Prostate gland (tissue), 2 donors: ENCODE results near the gene CLECL1. TPM values are rescaled to one million over a fixed set of nuclear protein-coding genes. Genes with fewer than 3 reads are reported as not detected.

Experiments
- DNase-seq: peaks from one replicate; pipeline ENCODE4 v3.0.0-alpha.2; 2019; ENCODE audit warnings: low spot score
- H3K27ac ChIP-seq, 2 donors: fragments of 200-600 bp; sonication (generic); 2 replicates each; pipeline ENCODE4 v1.5.1; 2017 to 2019
- H3K27me3 ChIP-seq: fragments of 200-600 bp; sonication (generic); replicated peaks from 2 replicates; pipeline ENCODE4 v1.5.1; 2019; ENCODE audit not compliant: insufficient read depth
- H3K36me3 ChIP-seq, 2 donors: fragments of 200-600 bp; sonication (generic); 1 replicate in 1 of 2; 2 replicates in 1 of 2; pipeline versions ENCODE4 v1.5.1 to v1.8.1; 2017 to 2019
- H3K4me1 ChIP-seq: fragments of 200-600 bp; sonication (generic); replicated peaks from 2 replicates; pipeline ENCODE4 v1.5.1; 2019
- H3K4me3 ChIP-seq, 2 donors: fragments of 200-600 bp; sonication (generic); 2 replicates each; pipeline ENCODE4 v1.5.1; 2017 to 2019
- H3K9me3 ChIP-seq: fragments of 200-600 bp; sonication (generic); 2 replicates; pipeline ENCODE4 v1.5.1; 2017
- POLR2A ChIP-seq: fragments of 450-650 bp; IDR thresholded peaks from one replicate; pipeline ENCODE4 v1.6.1; 2016; ENCODE audit warnings: antibody characterized with exemption, mild to moderate bottlenecking
- POLR2AphosphoS5 ChIP-seq: sonication (generic); formaldehyde crosslinking; IDR thresholded peaks from one replicate; pipeline ENCODE4 v1.6.1; 2017; ENCODE audit warnings: antibody characterized with exemption
- WGBS: methylation state at CpG from one replicate; pipeline ENCODE4 v1.1.5; 2018; 5-methylcytosine and 5-hydroxymethylcytosine counted together
- intact Hi-C: fragments of 100-400 bp; cut with DNase I; formaldehyde crosslinking; loops from one replicate; pipeline ENCODE4 v1.14.2; 2022
- total RNA-seq, 2 donors: library from RNA; depleted of rRNA; stranded (reverse); fragments of >200 nt; gene quantifications; one replicate each; pipeline ENCODE4 v1.1.0, GENCODE V29; 2016
- TF ChIP-seq, protein P1 (sequence below), 4 experiments: fragments of 200-600 bp in 2 of 4; fragments of 450-650 bp in 2 of 4; sonication (generic) in 2 of 4; IDR thresholded peaks; 1 replicate in 3 of 4; 2 replicates in 1 of 4; pipeline ENCODE4 v1.5.1; 2016 to 2019; ENCODE audit warnings: antibody characterized with exemption in 4 of 4, mild to moderate bottlenecking in 2 of 4, moderate library complexity in 2 of 4

CLECL1 gene
- total RNA-seq, 2 donors from 2014 or later, result not detected

DNA sequence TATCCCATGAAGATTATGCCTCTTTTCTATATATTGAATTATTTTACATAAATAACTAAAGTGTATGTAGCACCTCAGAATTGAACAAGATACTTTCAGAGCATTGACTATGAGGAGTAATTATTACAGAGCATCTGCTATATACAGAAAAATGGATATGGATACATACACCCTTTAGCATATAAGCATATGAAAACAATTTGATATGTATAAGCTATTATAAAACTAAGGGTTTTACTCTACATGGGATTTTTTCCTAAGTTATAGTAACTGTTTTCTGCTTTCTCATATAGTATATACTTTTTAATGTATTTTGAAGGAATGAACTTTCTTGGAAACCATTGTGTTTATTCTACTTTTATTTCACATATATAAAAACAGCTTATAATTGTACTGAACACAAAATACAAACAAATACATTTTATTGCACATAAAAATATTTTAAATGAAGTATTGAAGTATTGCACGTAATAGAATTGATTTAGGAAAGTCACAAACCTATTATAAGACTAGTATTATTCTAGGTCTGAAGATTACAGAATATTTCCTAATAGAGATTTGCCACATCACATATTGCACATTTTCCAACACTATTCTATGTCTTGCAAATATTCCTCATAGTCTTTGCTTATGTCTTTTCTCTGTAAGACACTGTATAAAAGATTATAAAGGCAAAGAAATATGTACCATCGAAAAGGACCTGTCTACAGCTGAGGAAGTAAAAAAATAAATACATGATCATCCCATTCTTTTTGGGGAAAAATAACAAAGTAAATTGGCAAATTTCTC is 19.4 kb upstream of the CLECL1 start:
- H3K27me3 ChIP-seq, result no peaks in the 10 kb centered on the region
- 92% methylated on average over 2 of the region's 2 CpGs for WGBS
- DNase-seq, result no peak
- no peaks in the 10 kb centered on the region for H3K9me3 ChIP-seq
- no peak overlapping the region for H3K4me3 ChIP-seq
- no peak overlapping the region for H3K27ac ChIP-seq
- intact Hi-C loops, result loop anchor here (5.0 kb wide), 1 partner anchor 175 kb away; no protein-coding TSS in a partner anchor
- no peaks in the 10 kb centered on the region for H3K36me3 ChIP-seq
- no peaks in the 10 kb centered on the region for H3K4me1 ChIP-seq
- TF ChIP-seq, protein P1, sequence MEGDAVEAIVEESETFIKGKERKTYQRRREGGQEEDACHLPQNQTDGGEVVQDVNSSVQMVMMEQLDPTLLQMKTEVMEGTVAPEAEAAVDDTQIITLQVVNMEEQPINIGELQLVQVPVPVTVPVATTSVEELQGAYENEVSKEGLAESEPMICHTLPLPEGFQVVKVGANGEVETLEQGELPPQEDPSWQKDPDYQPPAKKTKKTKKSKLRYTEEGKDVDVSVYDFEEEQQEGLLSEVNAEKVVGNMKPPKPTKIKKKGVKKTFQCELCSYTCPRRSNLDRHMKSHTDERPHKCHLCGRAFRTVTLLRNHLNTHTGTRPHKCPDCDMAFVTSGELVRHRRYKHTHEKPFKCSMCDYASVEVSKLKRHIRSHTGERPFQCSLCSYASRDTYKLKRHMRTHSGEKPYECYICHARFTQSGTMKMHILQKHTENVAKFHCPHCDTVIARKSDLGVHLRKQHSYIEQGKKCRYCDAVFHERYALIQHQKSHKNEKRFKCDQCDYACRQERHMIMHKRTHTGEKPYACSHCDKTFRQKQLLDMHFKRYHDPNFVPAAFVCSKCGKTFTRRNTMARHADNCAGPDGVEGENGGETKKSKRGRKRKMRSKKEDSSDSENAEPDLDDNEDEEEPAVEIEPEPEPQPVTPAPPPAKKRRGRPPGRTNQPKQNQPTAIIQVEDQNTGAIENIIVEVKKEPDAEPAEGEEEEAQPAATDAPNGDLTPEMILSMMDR (IDR thresholded peaks at IDR 0.05), result no peak
- TF ChIP-seq POLR2AphosphoS5 (no peak), POLR2A (no peak)

DNA sequence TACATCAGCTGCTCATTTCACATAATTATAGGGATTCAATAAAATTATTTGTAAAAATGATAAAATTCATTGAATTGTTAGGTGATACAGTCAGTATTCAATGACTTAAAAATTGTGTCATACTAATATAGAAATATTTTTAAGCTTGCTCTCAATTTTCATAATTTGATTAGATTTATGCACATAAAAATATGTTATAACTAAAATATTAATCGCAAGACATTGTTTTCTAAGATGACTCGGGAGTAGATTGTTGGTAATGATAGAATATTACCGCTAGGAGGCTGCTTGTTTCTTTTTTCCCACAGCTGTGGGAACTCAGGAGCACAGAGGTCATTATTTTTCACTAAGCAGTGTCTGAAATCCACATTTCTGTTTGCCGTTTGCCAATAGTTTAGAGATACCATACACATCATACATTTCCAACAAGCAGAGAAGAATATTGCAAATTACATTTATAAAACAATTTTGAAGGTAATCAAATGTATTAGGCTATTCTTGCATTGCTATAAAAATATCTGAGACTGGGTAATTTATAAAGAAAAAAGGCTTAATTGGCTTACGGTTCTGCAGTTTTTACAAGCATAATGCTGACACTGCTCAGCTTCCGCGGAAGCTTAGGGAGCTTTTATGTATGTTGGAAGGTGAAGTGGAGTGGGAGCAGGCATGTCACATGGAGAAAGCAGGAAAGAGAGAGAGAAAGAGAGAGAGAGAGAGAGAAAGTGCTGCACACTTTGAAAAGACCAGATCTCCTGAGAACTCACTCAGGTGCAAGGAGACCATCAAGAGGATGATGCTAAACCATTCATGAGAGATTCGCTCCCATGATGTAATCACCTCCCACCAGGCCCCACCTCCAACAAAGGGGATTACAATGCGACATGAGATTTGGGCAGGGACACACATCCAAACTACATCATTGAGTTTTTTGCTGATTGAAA is 18.6 kb upstream of the CLECL1 start:
- H3K9me3 ChIP-seq, result no peaks in the 10 kb centered on the region
- TF ChIP-seq, protein P1 (IDR thresholded peaks at IDR 0.05), result peak in 2 of 4 experiments; percentile 48 to 53
- no peak for TF ChIP-seq POLR2A
- TF ChIP-seq POLR2AphosphoS5, result no peak
- no peak overlapping the region for H3K4me3 ChIP-seq
- WGBS, result 31% methylated on average over 9 of the region's 9 CpGs
- H3K36me3 ChIP-seq, result no peaks in the 10 kb centered on the region
- DNase-seq, result no peak
- no peaks in the 10 kb centered on the region for H3K27me3 ChIP-seq
- no peak overlapping the region for H3K27ac ChIP-seq
- intact Hi-C loops, result loop anchor here (5.0 kb wide), 1 partner anchor 176 kb away; no protein-coding TSS in a partner anchor
- no peaks in the 10 kb centered on the region for H3K4me1 ChIP-seq

DNA sequence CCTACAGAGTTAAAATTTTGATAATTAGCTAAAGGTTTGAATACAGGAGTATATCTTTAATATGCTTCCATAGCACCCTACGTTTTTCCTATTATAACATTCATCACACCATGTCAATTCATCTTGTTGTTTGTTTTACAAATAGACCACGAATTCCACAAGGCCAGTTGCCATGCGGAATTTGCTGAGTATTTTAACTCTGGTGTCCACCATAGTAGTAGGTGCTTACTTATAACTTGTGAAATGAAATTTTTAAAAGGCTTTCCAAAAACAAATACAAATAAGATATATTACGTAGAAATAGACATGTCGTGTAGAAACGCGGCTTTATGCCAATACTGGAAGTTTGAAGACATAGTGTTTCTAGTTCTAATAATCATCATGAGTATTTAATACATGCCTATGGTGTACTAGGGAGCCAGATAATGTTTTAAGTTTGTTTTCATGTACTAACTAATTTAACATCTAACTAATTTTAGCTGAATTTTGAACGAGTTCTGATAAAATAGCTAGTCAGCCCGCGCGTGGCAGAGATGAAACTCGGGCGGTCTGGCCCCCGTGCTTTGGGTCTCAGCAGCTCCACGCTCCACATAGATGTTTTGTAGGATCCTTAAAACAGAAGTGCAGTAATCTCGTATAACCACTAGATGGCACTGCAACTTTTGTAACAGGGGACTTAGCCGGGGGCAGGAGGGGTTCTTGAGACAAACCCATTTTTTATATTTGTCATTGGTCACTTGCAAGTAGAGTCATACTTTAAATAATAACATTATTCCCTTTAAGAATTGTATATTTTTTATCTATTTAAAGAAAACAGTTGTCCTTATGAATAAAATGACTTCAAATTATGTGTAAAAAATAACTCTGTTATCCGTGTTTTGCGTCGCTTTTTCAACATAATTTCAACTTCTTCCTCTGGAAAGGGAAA is 17.6 kb upstream of the CLECL1 start:
- no peaks in the 10 kb centered on the region for H3K9me3 ChIP-seq
- intact Hi-C loops, result loop anchor here (5.0 kb wide), 1 partner anchor 177 kb away; no protein-coding TSS in a partner anchor
- no peaks in the 10 kb centered on the region for H3K4me1 ChIP-seq
- 16% methylated on average over 20 of the region's 20 CpGs for WGBS
- TF ChIP-seq, protein P1 (IDR thresholded peaks at IDR 0.05), result peak; percentile 61 to 72 (median 71)
- no peak for TF ChIP-seq POLR2A
- peak; percentile 18 for TF ChIP-seq POLR2AphosphoS5
- no peak overlapping the region for H3K4me3 ChIP-seq
- no peaks in the 10 kb centered on the region for H3K36me3 ChIP-seq
- DNase-seq, result peak; percentile 28
- no peaks in the 10 kb centered on the region for H3K27me3 ChIP-seq
- H3K27ac ChIP-seq, result no peak overlapping the region

DNA sequence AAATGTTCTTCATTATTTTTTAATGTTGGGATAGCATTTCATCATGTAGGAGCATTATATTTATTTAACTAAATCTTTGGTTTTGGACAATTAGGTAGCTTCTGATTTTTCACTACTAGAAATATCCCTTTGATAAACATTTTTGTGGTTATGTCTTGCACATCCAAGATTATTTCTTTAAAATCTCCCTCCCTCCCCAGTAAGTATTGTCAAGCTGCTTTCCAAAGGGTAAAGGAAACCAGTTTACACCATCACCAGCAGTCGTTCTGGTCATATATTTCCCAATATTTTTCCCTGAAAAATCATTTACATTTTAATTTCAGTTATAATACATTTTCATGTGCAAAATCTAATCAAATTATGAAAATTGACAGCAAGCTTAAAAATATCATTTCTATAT is 16.7 kb upstream of the CLECL1 start:
- Histone ChIP-seq H3K36me3 (no peaks in the 10 kb centered on the region), H3K4me3 (no peak overlapping the region), H3K4me1 (no peaks in the 10 kb centered on the region), H3K27me3 (no peaks in the 10 kb centered on the region), H3K27ac (no peak overlapping the region), H3K9me3 (no peaks in the 10 kb centered on the region)
- intact Hi-C loops, result loop anchor here (5.0 to 10.0 kb wide), 2 partner anchors 178 to 385 kb away; partner anchors contain the start of gene CLEC7A
- DNase-seq, result no peak
- TF ChIP-seq POLR2A (no peak), POLR2AphosphoS5 (no peak)
- TF ChIP-seq, protein P1 (IDR thresholded peaks at IDR 0.05), result no peak
- 0% methylated on average over 1 of the region's 1 CpG for WGBS
